ENCODE data around the gene CACNA2D3.

DNA sequence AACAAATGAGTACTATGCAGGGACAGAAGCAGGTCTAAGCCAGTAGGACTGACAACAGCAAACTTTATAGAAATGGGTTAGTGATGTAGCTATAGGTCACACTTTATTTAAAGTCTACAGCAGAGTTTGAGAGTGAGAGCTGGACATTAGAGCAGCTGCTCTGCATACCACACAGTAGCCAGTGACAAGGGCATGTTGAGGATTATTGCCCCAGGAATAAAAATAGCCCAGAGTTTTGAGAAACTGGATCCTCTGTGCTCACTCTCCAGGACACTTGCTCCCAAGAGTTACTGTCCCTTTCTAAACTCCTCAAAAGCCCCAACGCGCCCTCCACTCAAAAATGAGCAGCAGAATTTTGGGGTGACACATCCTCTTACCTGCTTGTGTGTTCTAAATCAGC, 784.4 kb downstream of the CACNA2D3 start:
- TF ChIP-seq POLR2A (IDR thresholded peaks at IDR 0.05; ENCODE audit: low read length) = no peak
- TF ChIP-seq GATA1 (IDR thresholded peaks at IDR 0.05; ENCODE audit: low read depth, low read length) = no peak
